H9 (cell line): ENCODE data around the gene ABCD1. TPM values are rescaled to one million over a fixed set of nuclear protein-coding genes. Genes with fewer than 3 reads are reported as not detected.
"Not testable (repeated sequence)": the region's sequence is repeated elsewhere in the genome, so short reads cannot be mapped to it uniquely, and the experiment has no call there.

Experiments
- DNase-seq: peaks from one replicate; pipeline ENCODE4 v3.0.0-alpha.2; 2017
- H2AFZ ChIP-seq: one replicate; pipeline ENCODE4 v1.6.1; 2013; ENCODE audit warnings: mild to moderate bottlenecking, low read length, control low read depth, moderate library complexity
- H2AK5ac ChIP-seq: 2 replicates; pipeline ENCODE4 v1.6.1; 2013; ENCODE audit warnings: low read length, control low read depth, mixed read lengths; ENCODE audit not compliant: insufficient read length
- H2BK120ac ChIP-seq: one replicate; pipeline ENCODE4 v1.6.1; 2013; ENCODE audit warnings: low read depth, mild to moderate bottlenecking, low read length, control low read depth, inconsistent platforms; ENCODE audit not compliant: poor library complexity, severe bottlenecking
- H2BK12ac ChIP-seq: 2 replicates; pipeline ENCODE4 v1.6.1; 2013; ENCODE audit warnings: low read length, control low read depth, mixed read lengths, low read depth; ENCODE audit not compliant: insufficient read length
- H2BK15ac ChIP-seq: 2 replicates; pipeline ENCODE4 v1.6.1; 2013; ENCODE audit warnings: low read depth, low read length, control low read depth
- H2BK20ac ChIP-seq: one replicate; pipeline ENCODE4 v1.6.1; 2013; ENCODE audit warnings: low read depth, mild to moderate bottlenecking, low read length, control low read depth, inconsistent platforms; ENCODE audit not compliant: poor library complexity, severe bottlenecking
- H2BK5ac ChIP-seq: 2 replicates; pipeline ENCODE4 v1.6.1; 2013; ENCODE audit warnings: low read length, control low read depth, mixed read lengths; ENCODE audit not compliant: insufficient read length
- H3K14ac ChIP-seq: 2 replicates; pipeline ENCODE4 v1.6.1; 2013; ENCODE audit warnings: low read length, control low read depth; ENCODE audit not compliant: insufficient read depth
- H3K18ac ChIP-seq: 2 replicates; pipeline ENCODE4 v1.6.1; 2013; ENCODE audit warnings: low read depth, mild to moderate bottlenecking, mixed read lengths, low read length, control low read depth; ENCODE audit not compliant: insufficient read length
- H3K23ac ChIP-seq: 2 replicates; pipeline ENCODE4 v1.6.1; 2013; ENCODE audit warnings: low read length, control low read depth, mixed read lengths, low read depth; ENCODE audit not compliant: insufficient read length
- H3K23me2 ChIP-seq: 2 replicates; pipeline ENCODE4 v1.6.1; 2013; ENCODE audit warnings: low read depth, mild to moderate bottlenecking, mixed read lengths, low read length, control low read depth; ENCODE audit not compliant: insufficient read length, poor library complexity, severe bottlenecking
- H3K27ac ChIP-seq: 2 replicates; pipeline ENCODE4 v1.5.1; 2013; ENCODE audit warnings: low read length, control low read depth, mixed read lengths, low read depth; ENCODE audit not compliant: insufficient read length
- H3K27me3 ChIP-seq: 2 replicates; pipeline ENCODE4 v1.6.1; 2013; ENCODE audit warnings: low read length, control low read depth, inconsistent platforms; ENCODE audit not compliant: insufficient read depth
- H3K4ac ChIP-seq: 2 replicates; pipeline ENCODE4 v1.6.1; 2013; ENCODE audit warnings: low read depth, mild to moderate bottlenecking, control low read depth, inconsistent platforms, low read length, moderate library complexity
- H3K4me1 ChIP-seq: 2 replicates; pipeline ENCODE4 v1.6.1; 2013; ENCODE audit warnings: low read length, control low read depth, inconsistent platforms; ENCODE audit not compliant: insufficient read depth
- H3K4me2 ChIP-seq: 2 replicates; pipeline ENCODE4 v1.6.1; 2013; ENCODE audit warnings: low read length, control low read depth, mixed read lengths; ENCODE audit not compliant: insufficient read length, insufficient read depth
- H3K56ac ChIP-seq: 2 replicates; pipeline ENCODE4 v1.6.1; 2013; ENCODE audit warnings: low read depth, mild to moderate bottlenecking, mixed read lengths, low read length, control low read depth; ENCODE audit not compliant: insufficient read length
- H3K79me1 ChIP-seq: 2 replicates; pipeline ENCODE4 v1.6.1; 2013; ENCODE audit warnings: low read depth, mild to moderate bottlenecking, moderate library complexity, low read length, control low read depth, inconsistent platforms; ENCODE audit not compliant: insufficient read depth, poor library complexity, severe bottlenecking
- H3K79me2 ChIP-seq: 2 replicates; pipeline ENCODE4 v1.6.1; 2013; ENCODE audit warnings: low read length, control low read depth, inconsistent platforms; ENCODE audit not compliant: insufficient read depth
- H3K9ac ChIP-seq: 2 replicates; pipeline ENCODE4 v1.6.1; 2013; ENCODE audit warnings: low read length, control low read depth, mixed read lengths; ENCODE audit not compliant: insufficient read length; ENCODE audit errors: extremely low read depth
- H3K9me3 ChIP-seq: one replicate; pipeline ENCODE4 v1.6.1; 2013; ENCODE audit warnings: low read depth, low read length, inconsistent platforms; ENCODE audit not compliant: control insufficient read depth
- H3T11ph ChIP-seq: one replicate; pipeline ENCODE4 v1.6.1; 2013; ENCODE audit warnings: mild to moderate bottlenecking, low read length, control low read depth, inconsistent platforms
- H4K20me1 ChIP-seq: one replicate; pipeline ENCODE4 v1.6.1; 2013; ENCODE audit not compliant: control insufficient read depth, insufficient read length, insufficient read depth
- H4K5ac ChIP-seq: 2 replicates; pipeline ENCODE4 v1.6.1; 2013; ENCODE audit warnings: low read depth, mild to moderate bottlenecking, mixed read lengths, low read length, control low read depth; ENCODE audit not compliant: insufficient read length
- H4K8ac ChIP-seq: replicated peaks from 2 replicates; pipeline ENCODE4 v1.6.1; 2013; ENCODE audit warnings: low read length, control low read depth, mixed read lengths, low read depth; ENCODE audit not compliant: insufficient read length
- H4K91ac ChIP-seq: 2 replicates; pipeline ENCODE4 v1.6.1; 2013; ENCODE audit warnings: low read depth, mild to moderate bottlenecking, moderate library complexity, mixed read lengths, low read length, control low read depth; ENCODE audit not compliant: insufficient read length
- H3K27ac Mint-ChIP-seq, 3 experiments: 2 replicates in 2 of 3; 3 replicates in 1 of 3; pipeline ENCODE4 v1.8.0; 2020 to 2021; ENCODE audit warnings: mixed read lengths in 3 of 3, mild to moderate bottlenecking in 1 of 3, moderate library complexity in 1 of 3
- H3K27me3 Mint-ChIP-seq: 2 replicates; pipeline ENCODE4 v1.8.0; 2021; ENCODE audit warnings: low read depth, mild to moderate bottlenecking, moderate library complexity, mixed read lengths
- H3K36me3 Mint-ChIP-seq, 3 experiments: 2 replicates in 2 of 3; 3 replicates in 1 of 3; pipeline ENCODE4 v1.8.0; 2020 to 2021; ENCODE audit warnings: low read depth in 3 of 3, mixed read lengths in 3 of 3; ENCODE audit not compliant: insufficient read depth in 1 of 3
- H3K4me1 Mint-ChIP-seq, 2 experiments: 2 replicates each; pipeline ENCODE4 v1.8.0; 2020; ENCODE audit warnings: mixed read lengths in 2 of 2
- H3K4me3 Mint-ChIP-seq, 2 experiments: 2 replicates in 1 of 2; 3 replicates in 1 of 2; pipeline ENCODE4 v1.8.0; 2020 to 2021; ENCODE audit warnings: mild to moderate bottlenecking in 2 of 2, mixed read lengths in 2 of 2, moderate library complexity in 1 of 2
- H3K9me3 Mint-ChIP-seq, 2 experiments: 2 replicates in 1 of 2; 3 replicates in 1 of 2; pipeline ENCODE4 v1.8.0; 2020; ENCODE audit warnings: mild to moderate bottlenecking in 2 of 2, mixed read lengths in 2 of 2, moderate library complexity in 1 of 2
- WGBS: extraction: QIAGEN DNeasy Blood & Tissue Kit; methylation state at CpG from one replicate; pipeline ENCODE4 v1.1.7; 2013; ENCODE audit warnings: missing lambda C conversion rate, low lambda C conversion rate, mixed read lengths; ENCODE audit not compliant: insufficient read length; ENCODE audit errors: extremely low coverage; 5-methylcytosine and 5-hydroxymethylcytosine counted together
- total RNA-seq: library from RNA; stranded (reverse); gene quantifications from 2 replicates; pipeline ENCODE4 v1.2.1, GENCODE V29; 2021
- TF ChIP-seq, protein P1 (sequence below): fragments of 200-600 bp; sonication (generic); conservative IDR thresholded peaks from 3 replicates; pipeline ENCODE4 v1.8.0; 2021; ENCODE audit warnings: antibody characterized with exemption, mild to moderate bottlenecking

The ABCD1 gene
- total RNA-seq, 1 experiment from 2014 or later = 11.1 TPM

DNA sequence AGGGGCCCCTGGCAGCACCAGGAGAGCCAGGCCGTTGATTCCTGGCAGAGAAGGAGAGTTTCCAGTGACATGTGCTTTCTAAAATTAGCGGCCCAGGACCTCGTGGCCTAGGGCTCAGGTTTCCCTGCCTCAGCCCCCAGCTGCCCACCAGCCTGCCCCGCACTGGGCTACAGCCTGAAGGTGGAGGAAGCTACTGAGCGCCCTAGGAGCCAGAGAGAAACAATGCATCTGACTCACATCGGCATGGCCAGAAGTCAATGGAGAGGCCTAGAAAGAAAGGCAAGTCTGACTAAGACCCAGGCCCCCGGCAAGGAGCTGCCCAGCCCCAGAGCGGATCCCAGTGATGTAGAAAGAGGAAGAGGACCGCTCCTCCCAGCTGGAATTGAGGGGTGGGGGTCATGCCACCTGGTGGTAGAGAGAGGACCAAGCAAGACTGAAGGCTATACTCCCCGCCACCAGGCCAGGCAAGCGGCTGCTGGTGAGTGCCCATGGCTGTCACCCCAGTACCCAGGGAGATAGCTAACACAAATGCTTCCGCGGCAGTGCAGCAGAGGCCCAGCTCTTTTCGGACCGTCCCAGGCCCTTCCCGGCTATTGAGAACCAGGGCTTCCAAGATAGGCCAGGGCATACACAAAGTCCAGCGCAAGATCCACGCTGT, 19.1 kb upstream of the ABCD1 start:
- H2BK12ac ChIP-seq, H2BK15ac ChIP-seq, H3K4me3 Mint-ChIP-seq, H3K4ac ChIP-seq, H2BK20ac ChIP-seq, H3T11ph ChIP-seq, H3K79me1 ChIP-seq, H2BK5ac ChIP-seq, H4K20me1 ChIP-seq, H2BK120ac ChIP-seq, H3K14ac ChIP-seq, H3K4me1 ChIP-seq, H3K4me2 ChIP-seq, DNase-seq, H3K79me2 ChIP-seq, H3K56ac ChIP-seq, H3K23ac ChIP-seq, H4K91ac ChIP-seq, H2AK5ac ChIP-seq, H4K5ac ChIP-seq, H2AFZ ChIP-seq, H3K27me3 Mint-ChIP-seq, H3K27ac Mint-ChIP-seq, H3K23me2 ChIP-seq, H3K9me3 ChIP-seq, H3K18ac ChIP-seq, H3K27me3 ChIP-seq, H3K27ac ChIP-seq, H3K9ac ChIP-seq, H3K4me1 Mint-ChIP-seq, H4K8ac ChIP-seq: not testable (repeated sequence)
- WGBS = no CpG with 5 or more reads among the region's 18 CpGs
- Mint-ChIP-seq H3K9me3 (peaks cover 69 to 82% of the 10 kb centered on the region in 2 experiments), H3K36me3 (peaks cover 28 to 67% (median 54%) of the 10 kb centered on the region in 3 experiments)
- TF ChIP-seq, protein P1, sequence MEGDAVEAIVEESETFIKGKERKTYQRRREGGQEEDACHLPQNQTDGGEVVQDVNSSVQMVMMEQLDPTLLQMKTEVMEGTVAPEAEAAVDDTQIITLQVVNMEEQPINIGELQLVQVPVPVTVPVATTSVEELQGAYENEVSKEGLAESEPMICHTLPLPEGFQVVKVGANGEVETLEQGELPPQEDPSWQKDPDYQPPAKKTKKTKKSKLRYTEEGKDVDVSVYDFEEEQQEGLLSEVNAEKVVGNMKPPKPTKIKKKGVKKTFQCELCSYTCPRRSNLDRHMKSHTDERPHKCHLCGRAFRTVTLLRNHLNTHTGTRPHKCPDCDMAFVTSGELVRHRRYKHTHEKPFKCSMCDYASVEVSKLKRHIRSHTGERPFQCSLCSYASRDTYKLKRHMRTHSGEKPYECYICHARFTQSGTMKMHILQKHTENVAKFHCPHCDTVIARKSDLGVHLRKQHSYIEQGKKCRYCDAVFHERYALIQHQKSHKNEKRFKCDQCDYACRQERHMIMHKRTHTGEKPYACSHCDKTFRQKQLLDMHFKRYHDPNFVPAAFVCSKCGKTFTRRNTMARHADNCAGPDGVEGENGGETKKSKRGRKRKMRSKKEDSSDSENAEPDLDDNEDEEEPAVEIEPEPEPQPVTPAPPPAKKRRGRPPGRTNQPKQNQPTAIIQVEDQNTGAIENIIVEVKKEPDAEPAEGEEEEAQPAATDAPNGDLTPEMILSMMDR = peak; percentile 45; the same call in 2 of the 3 replicates
